Measurements from ENCODE around the gene DVL1. TPM values are rescaled to one million over a fixed set of nuclear protein-coding genes. Genes with fewer than 3 reads are reported as not detected.
A peak's percentile ranks its signal among the peaks of the same experiment; 100 is the strongest.

DVL1 gene
- total RNA-seq, 1 experiment from 2014 or later = 71.0 TPM

- no peak for DNase-seq
- H3T11ph ChIP-seq (ENCODE audit: low read length) = no peak overlapping the region
Observed at GRCh38 chr1:1387098-1388077, 38.2 kb upstream of the DVL1 start.

More at GRCh38 chr1:1387098-1388077, 38.2 kb upstream of the DVL1 start:
- no peaks in the 10 kb centered on the region for H3K79me1 ChIP-seq (ENCODE audit: insufficient read depth, low read depth, low read length, poor library complexity, severe bottlenecking)
- H3K14ac ChIP-seq (ENCODE audit: insufficient read depth, low read length) = no peak overlapping the region
- no peak overlapping the region for H4K91ac ChIP-seq (ENCODE audit: insufficient read length, low read depth, low read length)
- no peak overlapping the region for H3K56ac ChIP-seq (ENCODE audit: insufficient read length, low read depth, low read length)
- no peak overlapping the region for H2BK120ac ChIP-seq (ENCODE audit: low read depth, low read length, poor library complexity, severe bottlenecking)
- H4K20me1 ChIP-seq (ENCODE audit: control insufficient read depth, insufficient read depth, insufficient read length) = no peaks in the 10 kb centered on the region
- H2AK5ac ChIP-seq (ENCODE audit: insufficient read length, low read length) = no peak overlapping the region
- no peaks in the 10 kb centered on the region for H3K9me3 Mint-ChIP-seq
- no CpG with 5 or more reads among the region's 50 CpGs for WGBS (ENCODE audit: extremely low coverage, insufficient read length, low lambda C conversion rate)
- H3K4me1 Mint-ChIP-seq = peaks cover 4% of the 10 kb centered on the region in 2 experiments; a peak in 1 of 4 replicates
- no peak for TF ChIP-seq CTCF (conservative IDR thresholded peaks at IDR 0.05)
- H3K18ac ChIP-seq (ENCODE audit: insufficient read length, low read depth, low read length) = no peak overlapping the region
- no peaks in the 10 kb centered on the region for H3K4me1 ChIP-seq (ENCODE audit: insufficient read depth, low read length)
- peaks cover 51 to 82% (median 65%) of the 10 kb centered on the region in 3 experiments; a peak in 6 of 7 replicates for H3K36me3 Mint-ChIP-seq (ENCODE audit: insufficient read depth in 1 of 3, low read depth in 3 of 3)
- H3K23me2 ChIP-seq (ENCODE audit: insufficient read length, low read depth, low read length, poor library complexity, severe bottlenecking) = no peaks in the 10 kb centered on the region
- H3K9ac ChIP-seq (ENCODE audit: extremely low read depth, insufficient read length, low read length) = no peak overlapping the region
- H2AFZ ChIP-seq (ENCODE audit: low read length) = no peak overlapping the region
- H2BK20ac ChIP-seq (ENCODE audit: low read depth, low read length, poor library complexity, severe bottlenecking) = no peak overlapping the region
- no peak overlapping the region for H4K8ac ChIP-seq (replicated peaks; ENCODE audit: insufficient read length, low read depth, low read length)
- H3K23ac ChIP-seq (ENCODE audit: insufficient read length, low read depth, low read length) = no peak overlapping the region
- no peak overlapping the region for H2BK5ac ChIP-seq (ENCODE audit: insufficient read length, low read length)
- no peak overlapping the region for H3K4ac ChIP-seq (ENCODE audit: low read depth, low read length)
- no peaks in the 10 kb centered on the region for H3K9me3 ChIP-seq (ENCODE audit: control insufficient read depth, low read depth, low read length)
- H2BK12ac ChIP-seq (ENCODE audit: insufficient read length, low read depth, low read length) = no peak overlapping the region
- no peak overlapping the region for H3K4me3 Mint-ChIP-seq
- H3K79me2 ChIP-seq (ENCODE audit: insufficient read depth, low read length) = no peaks in the 10 kb centered on the region
- no peaks in the 10 kb centered on the region for H3K27me3 Mint-ChIP-seq (ENCODE audit: low read depth)
- no peaks in the 10 kb centered on the region for H3K27me3 ChIP-seq (ENCODE audit: insufficient read depth, low read length)
- no peak overlapping the region for H3K4me2 ChIP-seq (ENCODE audit: insufficient read depth, insufficient read length, low read length)
- H2BK15ac ChIP-seq (ENCODE audit: low read depth, low read length) = no peak overlapping the region
- H4K5ac ChIP-seq (ENCODE audit: insufficient read length, low read depth, low read length) = no peak overlapping the region
- no peak overlapping the region for H3K27ac ChIP-seq (ENCODE audit: insufficient read length, low read depth, low read length)
- peak overlapping the region in 1 of 3 experiments; percentile 11; a peak in 1 of 7 replicates for H3K27ac Mint-ChIP-seq
